Endothelial cell of umbilical vein (primary cell): Measurements from ENCODE around the gene ZSCAN25. TPM values are rescaled to one million over a fixed set of nuclear protein-coding genes. Genes with fewer than 3 reads are reported as not detected.

Experiments
- BruUV-seq: library from RNA; stranded (reverse); fragments of 400-500 nt; replicated peaks from 2 replicates; lab custom pipeline; 2021; lab: Mats Ljungman, UMichigan
- CTCF ChIA-PET: fragments of 300-600, 350-600 bp; sonication (Branson Sonifier 250); formaldehyde crosslinking; loops from one replicate; lab custom pipeline; 2021; ENCODE audit warnings: antibody characterized with exemption, inconsistent platforms; lab: Charles Lee
- POLR2A ChIA-PET: fragments of 300-600, 350-600 bp; sonication (Branson Sonifier 250); formaldehyde crosslinking; loops from one replicate; lab custom pipeline; 2021; ENCODE audit warnings: antibody characterized with exemption, inconsistent platforms; lab: Charles Lee
- DNase-seq: peaks from one replicate; pipeline ENCODE4 v3.0.0-alpha.2; 2011; ENCODE audit warnings: low read depth, low spot score
- FAIRE-seq: peaks from 2 replicates; lab custom pipeline; 2011; peaks lifted over from hg19 to GRCh38; lab: Jason Lieb, UNC
- H2AFZ ChIP-seq: 2 replicates; pipeline ENCODE4 v1.6.0; 2012; ENCODE audit warnings: low read depth, low read length, control low read depth, inconsistent platforms
- H3K27ac ChIP-seq: 2 replicates; pipeline ENCODE4 v1.5.1; 2011; ENCODE audit warnings: low read depth, mild to moderate bottlenecking, control low read depth, low read length, moderate library complexity; ENCODE audit not compliant: insufficient read depth
- H3K27me3 ChIP-seq, 2 experiments: 2 replicates each; pipeline versions ENCODE4 v1.6.0 to v1.6.1; 2011; ENCODE audit warnings: low read length in 2 of 2, mixed read lengths in 1 of 2; ENCODE audit not compliant: control insufficient read depth in 2 of 2, insufficient read depth in 2 of 2
- H3K36me3 ChIP-seq, 2 experiments: 2 replicates in 1 of 2; 3 replicates in 1 of 2; pipeline ENCODE4 v1.5.1; 2011; ENCODE audit warnings: low read length in 2 of 2, mild to moderate bottlenecking in 1 of 2, moderate library complexity in 1 of 2; ENCODE audit not compliant: control insufficient read depth in 2 of 2, insufficient read depth in 2 of 2; ENCODE audit errors: extremely low read depth in 1 of 2
- H3K4me1 ChIP-seq: 3 replicates; pipeline ENCODE4 v1.5.1; 2011; ENCODE audit warnings: mild to moderate bottlenecking, low read length; ENCODE audit not compliant: control insufficient read depth, insufficient read depth; ENCODE audit errors: extremely low read depth
- H3K4me2 ChIP-seq: 2 replicates; pipeline ENCODE4 v1.6.1; 2011; ENCODE audit warnings: low read length, control low read depth, mixed read lengths; ENCODE audit not compliant: insufficient read depth
- H3K4me3 ChIP-seq, 3 experiments: fragments of 200-600 bp in 1 of 3; sonication (generic), shearing (Covaris generic) in 1 of 3; replicated peaks in 1 of 3; 2 replicates each; pipeline ENCODE4 v1.5.1; 2011 to 2016; ENCODE audit warnings: control low read depth in 3 of 3, low read length in 3 of 3, mild to moderate bottlenecking in 2 of 3, inconsistent platforms in 1 of 3, low read depth in 1 of 3, moderate library complexity in 1 of 3; ENCODE audit not compliant: insufficient read depth in 1 of 3
- H3K79me2 ChIP-seq: 2 replicates; pipeline ENCODE4 v1.6.0; 2012; ENCODE audit warnings: low read length, inconsistent platforms; ENCODE audit not compliant: control insufficient read depth, insufficient read depth
- H3K9ac ChIP-seq: replicated peaks from 2 replicates; pipeline ENCODE3; 2011; ENCODE audit warnings: low read length, control low read depth; ENCODE audit not compliant: insufficient read depth; ENCODE audit errors: extremely low read depth
- H3K9me1 ChIP-seq: replicated peaks from 3 replicates; pipeline ENCODE4 v1.6.0; 2011; ENCODE audit warnings: mild to moderate bottlenecking, low read length; ENCODE audit not compliant: control insufficient read depth, insufficient read depth; ENCODE audit errors: extremely low read depth
- H3K9me3 ChIP-seq: replicated peaks from 2 replicates; pipeline ENCODE4 v1.5.1; 2012; ENCODE audit warnings: low read length, inconsistent platforms; ENCODE audit not compliant: control insufficient read depth, insufficient read depth
- H4K20me1 ChIP-seq: replicated peaks from 2 replicates; pipeline ENCODE3; 2011; ENCODE audit warnings: mild to moderate bottlenecking, low read length; ENCODE audit not compliant: control insufficient read depth, insufficient read depth; ENCODE audit errors: extremely low read depth
- EZH2 ChIP-seq: IDR thresholded peaks from 2 replicates; pipeline ENCODE4 v1.6.1; 2012; ENCODE audit warnings: borderline replicate concordance, low read depth, mild to moderate bottlenecking, moderate library complexity, low read length, inconsistent platforms; ENCODE audit not compliant: severe bottlenecking
- GATA2 ChIP-seq: IDR thresholded peaks from 2 replicates; pipeline ENCODE4 v1.7.0; 2011; ENCODE audit warnings: low read depth, mild to moderate bottlenecking, moderate library complexity, mixed read lengths, low read length; ENCODE audit not compliant: insufficient read length, insufficient read depth
- MAX ChIP-seq: IDR thresholded peaks from 2 replicates; pipeline ENCODE4 v1.6.1; 2011; ENCODE audit not compliant: insufficient read depth, insufficient read length
- MYC ChIP-seq: IDR thresholded peaks from one replicate; pipeline ENCODE4 v1.6.1; 2011; ENCODE audit warnings: mild to moderate bottlenecking, low read depth, low read length
- POLR2A ChIP-seq: IDR thresholded peaks from 2 replicates; pipeline ENCODE4 v1.6.1; 2012; ENCODE audit warnings: low read depth, mild to moderate bottlenecking, control low read depth, low read length
- POLR2AphosphoS5 ChIP-seq: IDR thresholded peaks from 2 replicates; pipeline ENCODE4 v1.6.1; 2012; ENCODE audit warnings: low read depth, mild to moderate bottlenecking, control low read depth, low read length, moderate library complexity; ENCODE audit not compliant: insufficient read depth
- dilution Hi-C: fragments of 300-500 bp; cut with MboI; formaldehyde crosslinking; loops from one replicate; pipeline ENCODE4 v1.15.0; 2019; ENCODE audit warnings: low sequenced_read_pairs; ENCODE audit not compliant: extremely low pct_ligation_motif_present
- intact Hi-C: fragments of 100-400 bp; cut with micrococcal nuclease; formaldehyde crosslinking; loops from one replicate; pipeline ENCODE4 v1.10.0; 2022
- polyA plus RNA-seq, 4 experiments: library from polyadenylated mRNA; depleted of rRNA in 3 of 4; stranded (reverse) in 3 of 4; unstranded in 1 of 4; fragments of >200 nt; gene quantifications; 2 replicates each; pipeline versions ENCODE4 v1.2.1 to v1.2.3, GENCODE V29; 2011 to 2012; ENCODE audit warnings: missing spikeins in 1 of 4
- total RNA-seq: library from RNA; stranded (reverse); gene quantifications from 2 replicates; pipeline ENCODE4 v1.2.3, GENCODE V29; 2021
- TF ChIP-seq, protein P1 (sequence below), 2 donors: IDR thresholded peaks; 1 replicate in 1 of 2; 2 replicates in 1 of 2; pipeline ENCODE4 v1.5.1; 2011; ENCODE audit warnings: low read length in 2 of 2, mild to moderate bottlenecking in 2 of 2, moderate library complexity in 2 of 2, control low read depth in 1 of 2, inconsistent platforms in 1 of 2, low read depth in 1 of 2; ENCODE audit not compliant: insufficient read depth in 1 of 2; ENCODE audit errors: extremely low read depth in 1 of 2

Gene ZSCAN25
- total and polyA plus RNA-seq, 2 donors (not counting 3 experiments of a cell fraction or from before 2014, with no cell fraction given), result 8.9 to 13.8 TPM

GRCh38 chr7:99594948-99595745, 21.6 kb upstream of the ZSCAN25 start:
- FAIRE-seq, result no peak
- Histone ChIP-seq H3K9me1 (no peaks in the 10 kb centered on the region), H2AFZ (no peak overlapping the region), H3K27ac (no peak overlapping the region), H3K9ac (no peak overlapping the region), H3K4me1 (no peaks in the 10 kb centered on the region), H3K36me3 (no peaks in the 10 kb centered on the region), H3K4me2 (no peak overlapping the region), H3K79me2 (no peaks in the 10 kb centered on the region), H4K20me1 (no peaks in the 10 kb centered on the region), H3K27me3 (no peaks in the 10 kb centered on the region), H3K4me3 (no peak overlapping the region), H3K9me3 (no peaks in the 10 kb centered on the region)
- no TSS peak for BruUV-seq
- POLR2A ChIA-PET, result no interaction called here
- intact Hi-C loops (no loop called here), dilution Hi-C loops (no loop called here)
- TF ChIP-seq MAX (no peak), POLR2A (no peak), MYC (no peak), EZH2 (no peak), POLR2AphosphoS5 (no peak), GATA2 (no peak)
- TF ChIP-seq, protein P1, sequence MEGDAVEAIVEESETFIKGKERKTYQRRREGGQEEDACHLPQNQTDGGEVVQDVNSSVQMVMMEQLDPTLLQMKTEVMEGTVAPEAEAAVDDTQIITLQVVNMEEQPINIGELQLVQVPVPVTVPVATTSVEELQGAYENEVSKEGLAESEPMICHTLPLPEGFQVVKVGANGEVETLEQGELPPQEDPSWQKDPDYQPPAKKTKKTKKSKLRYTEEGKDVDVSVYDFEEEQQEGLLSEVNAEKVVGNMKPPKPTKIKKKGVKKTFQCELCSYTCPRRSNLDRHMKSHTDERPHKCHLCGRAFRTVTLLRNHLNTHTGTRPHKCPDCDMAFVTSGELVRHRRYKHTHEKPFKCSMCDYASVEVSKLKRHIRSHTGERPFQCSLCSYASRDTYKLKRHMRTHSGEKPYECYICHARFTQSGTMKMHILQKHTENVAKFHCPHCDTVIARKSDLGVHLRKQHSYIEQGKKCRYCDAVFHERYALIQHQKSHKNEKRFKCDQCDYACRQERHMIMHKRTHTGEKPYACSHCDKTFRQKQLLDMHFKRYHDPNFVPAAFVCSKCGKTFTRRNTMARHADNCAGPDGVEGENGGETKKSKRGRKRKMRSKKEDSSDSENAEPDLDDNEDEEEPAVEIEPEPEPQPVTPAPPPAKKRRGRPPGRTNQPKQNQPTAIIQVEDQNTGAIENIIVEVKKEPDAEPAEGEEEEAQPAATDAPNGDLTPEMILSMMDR (IDR thresholded peaks at IDR 0.05; ENCODE audit: extremely low read depth in 1 of 2, insufficient read depth in 1 of 2, low read depth in 1 of 2, low read length in 2 of 2), result no peak
- no peak for DNase-seq
- CTCF ChIA-PET, result no interaction called here
